OCI-LY7 (cell line): ENCODE results near the gene NUTF2. TPM values are rescaled to one million over a fixed set of nuclear protein-coding genes. Genes with fewer than 3 reads are reported as not detected.
A peak's percentile ranks its signal among the peaks of the same experiment; 100 is the strongest.

Experiments used
- BruUV-seq: library from RNA; stranded (reverse); fragments of 400-500 nt; replicated peaks from 2 replicates; lab custom pipeline; 2021; lab: Mats Ljungman, UMichigan
- CTCF ChIA-PET: fragments of 300-600 bp; sonication (Branson Sonifier 250); formaldehyde crosslinking; loops from one replicate; lab custom pipeline; 2022; ENCODE audit warnings: antibody characterized with exemption; ENCODE audit not compliant: unreplicated experiment; lab: Charles Lee
- POLR2A ChIA-PET: fragments of 300-600 bp; sonication (Branson Sonifier 250); formaldehyde crosslinking; loops from one replicate; lab custom pipeline; 2022; ENCODE audit warnings: antibody characterized with exemption; lab: Charles Lee
- DNase-seq: peaks from one replicate; pipeline ENCODE4 v3.0.0-alpha.2; 2015; ENCODE audit warnings: low spot score
- H2AFZ ChIP-seq: fragments of 200-600 bp; sonication (generic), shearing (Covaris generic); 2 replicates; pipeline ENCODE4 v1.6.1; 2014; ENCODE audit warnings: mild to moderate bottlenecking, antibody characterized with exemption, low read length, moderate library complexity
- H3K27ac ChIP-seq: fragments of 200-600 bp; sonication (generic); 2 replicates; pipeline ENCODE4 v1.5.1; 2014; ENCODE audit warnings: mixed run types, low read depth, mild to moderate bottlenecking, moderate library complexity, low read length, inconsistent platforms; ENCODE audit not compliant: poor library complexity, severe bottlenecking
- H3K36me3 ChIP-seq: fragments of 200-600 bp; sonication (generic); 2 replicates; pipeline ENCODE4 v1.6.1; 2014; ENCODE audit warnings: mild to moderate bottlenecking, antibody characterized with exemption, low read length, moderate library complexity, mixed read lengths; ENCODE audit not compliant: insufficient read depth
- H3K4me1 ChIP-seq: fragments of 200-600 bp; sonication (generic); 2 replicates; pipeline ENCODE4 v1.5.1; 2014; ENCODE audit warnings: mild to moderate bottlenecking, low read length; ENCODE audit not compliant: insufficient read depth, poor library complexity, severe bottlenecking
- H3K4me2 ChIP-seq: fragments of 200-600 bp; sonication (generic); 2 replicates; pipeline ENCODE4 v1.6.1; 2014; ENCODE audit warnings: mild to moderate bottlenecking, low read length
- H3K4me3 ChIP-seq: fragments of 200-600 bp; sonication (generic); 2 replicates; pipeline ENCODE4 v1.5.1; 2014; ENCODE audit warnings: mild to moderate bottlenecking, low read depth, low read length; ENCODE audit not compliant: poor library complexity, severe bottlenecking
- H3K79me2 ChIP-seq: fragments of 200-600 bp; sonication (generic); 2 replicates; pipeline ENCODE4 v1.6.1; 2016; ENCODE audit warnings: low read depth, mild to moderate bottlenecking, low read length, moderate library complexity, mixed read lengths; ENCODE audit not compliant: insufficient read depth
- H3K9me2 ChIP-seq: fragments of 200-600 bp; sonication (generic); 2 replicates; pipeline ENCODE4 v1.6.1; 2016; ENCODE audit warnings: mild to moderate bottlenecking, low read length, mixed read lengths; ENCODE audit not compliant: insufficient read depth
- H3K9me3 ChIP-seq: fragments of 200-600 bp; sonication (generic); 2 replicates; pipeline ENCODE4 v1.6.1; 2014; ENCODE audit warnings: mild to moderate bottlenecking, mixed run types, low read length, mixed read lengths
- H4K20me1 ChIP-seq: fragments of 200-600 bp; sonication (generic); 2 replicates; pipeline ENCODE4 v1.6.1; 2014; ENCODE audit warnings: mild to moderate bottlenecking, antibody characterized with exemption, low read length, moderate library complexity, mixed read lengths; ENCODE audit not compliant: insufficient read depth
- EZH2phosphoT487 ChIP-seq: fragments of 200-600 bp; sonication (generic); IDR thresholded peaks from 2 replicates; pipeline ENCODE4 v1.6.1; 2018; ENCODE audit warnings: low read depth, borderline replicate concordance, mild to moderate bottlenecking, mixed run types, antibody characterized with exemption, low read length, moderate library complexity, mixed read lengths
- intact Hi-C: fragments of 100-400 bp; cut with micrococcal nuclease; formaldehyde crosslinking; loops from one replicate; pipeline ENCODE4 v1.10.0; 2022; ENCODE audit not compliant: unreplicated experiment
- small RNA-seq: library from RNA; depleted of rRNA; stranded (forward); fragments of <200 nt; gene quantifications from one replicate; pipeline ENCODE3, GENCODE V24; 2014
- total RNA-seq, 2 experiments: library from RNA; depleted of rRNA in 1 of 2; stranded (reverse); fragments of >200 nt in 1 of 2; shearing (Covaris generic) in 1 of 2; gene quantifications; 2 replicates each; pipeline ENCODE4 v1.2.3, GENCODE V29; 2014 to 2022
- TF ChIP-seq, protein P1 (sequence below): fragments of 200-600 bp; sonication (generic); conservative IDR thresholded peaks from 2 replicates; pipeline ENCODE4 v1.5.1; 2014; ENCODE audit warnings: mild to moderate bottlenecking, antibody characterized with exemption, low read length, moderate library complexity, mixed read lengths

Gene NUTF2
- total RNA-seq, 2 experiments from 2014 or later: 143 to 187 TPM

DNA sequence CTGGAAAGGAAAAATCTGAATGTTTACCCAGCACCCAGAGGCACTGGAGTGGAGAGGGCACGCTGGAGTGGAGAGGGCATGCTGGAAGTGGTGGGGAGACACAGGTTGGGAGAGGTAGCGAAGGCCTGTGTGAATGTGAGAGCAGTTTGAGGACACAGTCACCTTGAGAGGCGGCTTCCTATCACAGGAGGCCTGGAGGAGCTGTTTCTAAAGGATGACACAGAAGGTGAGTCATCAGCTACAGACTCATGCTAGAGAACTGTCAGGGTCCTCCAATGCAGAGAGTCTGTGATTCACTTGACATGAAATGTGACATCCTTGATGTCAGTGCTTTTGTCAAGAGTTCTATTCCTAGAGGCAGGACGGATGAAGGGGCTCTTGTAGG is 71.1 kb downstream of the NUTF2 start:
- DNase-seq: no peak
- ChIA-PET CTCF (no interaction called here), POLR2A (no interaction called here)
- Histone ChIP-seq H3K27ac (no peak overlapping the region), H3K9me2 (no peaks in the 10 kb centered on the region), H3K4me3 (no peak overlapping the region), H3K36me3 (peaks cover 5% of the 10 kb centered on the region; the same call in 1 of the 2 replicates), H4K20me1 (no peaks in the 10 kb centered on the region; the same call in 1 of the 2 replicates), H3K79me2 (no peaks in the 10 kb centered on the region), H3K4me2 (no peak overlapping the region), H2AFZ (no peak overlapping the region), H3K4me1 (no peaks in the 10 kb centered on the region), H3K9me3 (no peaks in the 10 kb centered on the region)
- intact Hi-C loops: no loop called here
- TF ChIP-seq, protein P1, sequence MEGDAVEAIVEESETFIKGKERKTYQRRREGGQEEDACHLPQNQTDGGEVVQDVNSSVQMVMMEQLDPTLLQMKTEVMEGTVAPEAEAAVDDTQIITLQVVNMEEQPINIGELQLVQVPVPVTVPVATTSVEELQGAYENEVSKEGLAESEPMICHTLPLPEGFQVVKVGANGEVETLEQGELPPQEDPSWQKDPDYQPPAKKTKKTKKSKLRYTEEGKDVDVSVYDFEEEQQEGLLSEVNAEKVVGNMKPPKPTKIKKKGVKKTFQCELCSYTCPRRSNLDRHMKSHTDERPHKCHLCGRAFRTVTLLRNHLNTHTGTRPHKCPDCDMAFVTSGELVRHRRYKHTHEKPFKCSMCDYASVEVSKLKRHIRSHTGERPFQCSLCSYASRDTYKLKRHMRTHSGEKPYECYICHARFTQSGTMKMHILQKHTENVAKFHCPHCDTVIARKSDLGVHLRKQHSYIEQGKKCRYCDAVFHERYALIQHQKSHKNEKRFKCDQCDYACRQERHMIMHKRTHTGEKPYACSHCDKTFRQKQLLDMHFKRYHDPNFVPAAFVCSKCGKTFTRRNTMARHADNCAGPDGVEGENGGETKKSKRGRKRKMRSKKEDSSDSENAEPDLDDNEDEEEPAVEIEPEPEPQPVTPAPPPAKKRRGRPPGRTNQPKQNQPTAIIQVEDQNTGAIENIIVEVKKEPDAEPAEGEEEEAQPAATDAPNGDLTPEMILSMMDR: no peak
- no peak for TF ChIP-seq EZH2phosphoT487
- no TSS peak for BruUV-seq

DNA sequence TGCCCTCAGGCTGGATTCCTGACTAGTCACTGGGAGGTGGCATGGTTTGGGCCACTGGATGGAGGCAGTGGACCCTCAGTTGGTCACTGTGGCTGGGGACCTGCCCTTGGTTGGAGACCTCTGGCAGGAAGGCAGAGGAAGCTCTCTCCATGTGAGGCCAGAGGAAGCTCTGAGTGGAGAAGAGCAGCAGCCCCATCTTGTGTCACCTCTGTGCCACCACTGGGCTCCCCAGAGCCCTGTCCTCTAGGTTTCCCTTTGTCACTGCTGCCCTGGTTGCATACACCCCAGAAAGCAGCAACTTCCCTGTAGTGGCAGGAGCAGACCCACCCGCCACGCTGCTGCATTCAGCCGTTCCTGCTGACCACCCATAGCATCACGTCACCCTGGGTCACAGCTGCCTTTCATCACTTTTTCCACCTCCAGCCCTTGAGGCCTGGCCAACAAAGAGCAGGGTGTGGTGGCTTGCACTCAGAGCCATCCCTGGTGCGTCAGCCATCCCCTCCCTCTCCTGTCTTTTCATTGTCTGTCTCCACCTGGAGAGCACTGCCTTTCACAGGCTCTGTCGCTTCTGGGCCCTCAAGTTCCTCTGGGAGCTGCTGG is 73.0 kb downstream of the NUTF2 start:
- Histone ChIP-seq H3K4me3 (no peak overlapping the region), H3K9me3 (no peaks in the 10 kb centered on the region), H3K79me2 (no peaks in the 10 kb centered on the region), H3K4me1 (no peaks in the 10 kb centered on the region), H3K27ac (no peak overlapping the region), H3K4me2 (no peak overlapping the region), H3K36me3 (peaks cover 5% of the 10 kb centered on the region; the same call in 1 of the 2 replicates), H2AFZ (no peak overlapping the region), H4K20me1 (no peaks in the 10 kb centered on the region; the same call in 1 of the 2 replicates), H3K9me2 (no peaks in the 10 kb centered on the region)
- intact Hi-C loops: no loop called here
- ChIA-PET POLR2A (no interaction called here), CTCF (no interaction called here)
- no TSS peak for BruUV-seq
- DNase-seq: peak; percentile 41
- TF ChIP-seq, protein P1: peak; percentile 57
- TF ChIP-seq EZH2phosphoT487: no peak

Small RNA genes lying within 50 kb of the gene (small RNA-seq; reads per million reads assigned to genes)
- 0.31 reads per million for gene AC040162.2
- gene NRN1L: not detected

Other genes starting within 250 kb of the NUTF2 start
- gene CARMIL2, start 201.8 kb upstream of the NUTF2 start, total RNA-seq (2014; rRNA removed; shearing (Covaris generic)): 98.0 and 114 TPM in 2 replicates
- gene CARMIL2, start 201.8 kb upstream of the NUTF2 start, total RNA-seq (2022): 200 and 202 TPM in 2 replicates
- gene ACD, start 186.7 kb upstream of the NUTF2 start, total RNA-seq (2014; rRNA removed; shearing (Covaris generic)): 33.7 and 41.7 TPM in 2 replicates
- gene ACD, start 186.7 kb upstream of the NUTF2 start, total RNA-seq (2022): 45.4 and 50.2 TPM in 2 replicates
- gene PARD6A, start 186.0 kb upstream of the NUTF2 start, total RNA-seq (2014; rRNA removed; shearing (Covaris generic)): 12.3 and 23.3 TPM in 2 replicates
- gene PARD6A, start 186.0 kb upstream of the NUTF2 start, total RNA-seq (2022): 10.5 and 14.0 TPM in 2 replicates
- gene ENKD1, start 180.2 kb upstream of the NUTF2 start, total RNA-seq (2014; rRNA removed; shearing (Covaris generic)): 15.7 and 18.3 TPM in 2 replicates
- 8.1 and 8.4 TPM in 2 replicates for gene ENKD1, start 180.2 kb upstream of the NUTF2 start, total RNA-seq (2022)
- 4.7 and 8.5 TPM in 2 replicates for gene C16orf86, start 180.1 kb upstream of the NUTF2 start, total RNA-seq (2014; rRNA removed; shearing (Covaris generic))
- 6.8 and 7.8 TPM in 2 replicates for gene C16orf86, start 180.1 kb upstream of the NUTF2 start, total RNA-seq (2022)
- 13.2 and 16.2 TPM in 2 replicates for gene GFOD2, start 127.6 kb upstream of the NUTF2 start, total RNA-seq (2014; rRNA removed; shearing (Covaris generic))
- gene GFOD2, start 127.6 kb upstream of the NUTF2 start, total RNA-seq (2022): 18.0 and 18.5 TPM in 2 replicates
- 6.7 and 12.3 TPM in 2 replicates for gene RANBP10, start 40.4 kb upstream of the NUTF2 start, total RNA-seq (2014; rRNA removed; shearing (Covaris generic))
- gene RANBP10, start 40.4 kb upstream of the NUTF2 start, total RNA-seq (2022): 20.0 and 21.4 TPM in 2 replicates
- gene TSNAXIP1, start 40.0 kb upstream of the NUTF2 start, total RNA-seq (2014; rRNA removed; shearing (Covaris generic)): 0.28 and 0.76 TPM in 2 replicates
- gene TSNAXIP1, start 40.0 kb upstream of the NUTF2 start, total RNA-seq (2022): 0.68 and 0.91 TPM in 2 replicates
- 52.9 and 66.3 TPM in 2 replicates for gene THAP11, start 4.6 kb upstream of the NUTF2 start, total RNA-seq (2014; rRNA removed; shearing (Covaris generic))
- gene THAP11, start 4.6 kb upstream of the NUTF2 start, total RNA-seq (2022): 38.8 and 39.5 TPM in 2 replicates
- gene CENPT, start 760 bp downstream of the NUTF2 start, total RNA-seq (2014; rRNA removed; shearing (Covaris generic)): 74.7 and 85.3 TPM in 2 replicates
- gene CENPT, start 760 bp downstream of the NUTF2 start, total RNA-seq (2022): 48.9 and 55.4 TPM in 2 replicates
- gene EDC4, start 26.1 kb downstream of the NUTF2 start, total RNA-seq (2014; rRNA removed; shearing (Covaris generic)): 58.4 and 89.6 TPM in 2 replicates
- 86.6 and 100 TPM in 2 replicates for gene EDC4, start 26.1 kb downstream of the NUTF2 start, total RNA-seq (2022)
- gene NRN1L, start 38.0 kb downstream of the NUTF2 start, total RNA-seq (2014; rRNA removed; shearing (Covaris generic)): 0.66 and 1.7 TPM in 2 replicates
- gene NRN1L, start 38.0 kb downstream of the NUTF2 start, total RNA-seq (2022): 0.80 and 1.2 TPM in 2 replicates
- 9.7 and 10.4 TPM in 2 replicates for gene PSKH1, start 46.3 kb downstream of the NUTF2 start, total RNA-seq (2014; rRNA removed; shearing (Covaris generic))
- 23.8 and 27.1 TPM in 2 replicates for gene PSKH1, start 46.3 kb downstream of the NUTF2 start, total RNA-seq (2022)
- gene CTRL, start 84.9 kb downstream of the NUTF2 start, total RNA-seq (2014; rRNA removed; shearing (Covaris generic)): 5.9 and 9.6 TPM in 2 replicates
- gene CTRL, start 84.9 kb downstream of the NUTF2 start, total RNA-seq (2022): 4.0 and 5.1 TPM in 2 replicates
- 179 and 227 TPM in 2 replicates for gene PSMB10, start 89.9 kb downstream of the NUTF2 start, total RNA-seq (2014; rRNA removed; shearing (Covaris generic))
- 89.9 and 98.2 TPM in 2 replicates for gene PSMB10, start 89.9 kb downstream of the NUTF2 start, total RNA-seq (2022)
- 4.1 and 4.4 TPM in 2 replicates for gene LCAT, start 97.2 kb downstream of the NUTF2 start, total RNA-seq (2014; rRNA removed; shearing (Covaris generic))
- 9.8 and 10.8 TPM in 2 replicates for gene LCAT, start 97.2 kb downstream of the NUTF2 start, total RNA-seq (2022)
- 8.3 and 10.0 TPM in 2 replicates for gene SLC12A4, start 121.7 kb downstream of the NUTF2 start, total RNA-seq (2014; rRNA removed; shearing (Covaris generic))
- 16.7 and 22.5 TPM in 2 replicates for gene SLC12A4, start 121.7 kb downstream of the NUTF2 start, total RNA-seq (2022)
- not detected in 2 replicates for gene DPEP3, start 133.6 kb downstream of the NUTF2 start, total RNA-seq (2014; rRNA removed; shearing (Covaris generic))
- not detected in 2 replicates for gene DPEP3, start 133.6 kb downstream of the NUTF2 start, total RNA-seq (2022)
- 0.13 and 0.22 TPM in 2 replicates for gene DPEP2, start 152.6 kb downstream of the NUTF2 start, total RNA-seq (2014; rRNA removed; shearing (Covaris generic))
- gene DPEP2, start 152.6 kb downstream of the NUTF2 start, total RNA-seq (2022): 0.23 and 0.37 TPM in 2 replicates
- gene DPEP2NB, start 169.0 kb downstream of the NUTF2 start, total RNA-seq (2014; rRNA removed; shearing (Covaris generic)): 0.72 TPM in 1 of 2 replicates, not detected in the other
- gene DPEP2NB, start 169.0 kb downstream of the NUTF2 start, total RNA-seq (2022): not detected in 2 replicates
- gene DDX28, start 176.3 kb downstream of the NUTF2 start, total RNA-seq (2014; rRNA removed; shearing (Covaris generic)): 27.9 and 31.4 TPM in 2 replicates
- gene DDX28, start 176.3 kb downstream of the NUTF2 start, total RNA-seq (2022): 16.9 and 18.1 TPM in 2 replicates
- gene DUS2, start 176.4 kb downstream of the NUTF2 start, total RNA-seq (2014; rRNA removed; shearing (Covaris generic)): 19.9 and 20.7 TPM in 2 replicates
- 32.4 and 34.7 TPM in 2 replicates for gene DUS2, start 176.4 kb downstream of the NUTF2 start, total RNA-seq (2022)
- 60.9 and 73.4 TPM in 2 replicates for gene NFATC3, start 238.4 kb downstream of the NUTF2 start, total RNA-seq (2014; rRNA removed; shearing (Covaris generic))
- 76.0 and 91.7 TPM in 2 replicates for gene NFATC3, start 238.4 kb downstream of the NUTF2 start, total RNA-seq (2022)